Fibroblast of the aortic adventitia (primary cell): ENCODE results near the gene FANCF. TPM values are rescaled to one million over a fixed set of nuclear protein-coding genes. Genes with fewer than 3 reads are reported as not detected.
A peak's percentile ranks its signal among the peaks of the same experiment; 100 is the strongest.

ENCODE experiments used
- DNase-seq: peaks from one replicate; pipeline ENCODE4 v3.0.0-alpha.2; 2010; ENCODE audit warnings: low read depth
- H3K4me3 ChIP-seq: 2 replicates; pipeline ENCODE4 v1.5.1; 2011; ENCODE audit warnings: low read depth, mild to moderate bottlenecking, control low read depth, low read length, moderate library complexity
- total RNA-seq: library from RNA; depleted of rRNA; stranded (reverse); fragments of >200 nt; gene quantifications from 2 replicates; pipeline ENCODE4 v1.2.3, GENCODE V29; 2012; ENCODE audit warnings: low replicate concordance
- TF ChIP-seq, protein P1 (sequence below): IDR thresholded peaks from 2 replicates; pipeline ENCODE4 v1.5.1; 2011; ENCODE audit warnings: mild to moderate bottlenecking, low read length, control low read depth, inconsistent platforms; ENCODE audit not compliant: insufficient read depth

The FANCF gene, protein sequence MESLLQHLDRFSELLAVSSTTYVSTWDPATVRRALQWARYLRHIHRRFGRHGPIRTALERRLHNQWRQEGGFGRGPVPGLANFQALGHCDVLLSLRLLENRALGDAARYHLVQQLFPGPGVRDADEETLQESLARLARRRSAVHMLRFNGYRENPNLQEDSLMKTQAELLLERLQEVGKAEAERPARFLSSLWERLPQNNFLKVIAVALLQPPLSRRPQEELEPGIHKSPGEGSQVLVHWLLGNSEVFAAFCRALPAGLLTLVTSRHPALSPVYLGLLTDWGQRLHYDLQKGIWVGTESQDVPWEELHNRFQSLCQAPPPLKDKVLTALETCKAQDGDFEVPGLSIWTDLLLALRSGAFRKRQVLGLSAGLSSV
- total RNA-seq, result 8.9 and 12.8 TPM in 2 replicates

DNA sequence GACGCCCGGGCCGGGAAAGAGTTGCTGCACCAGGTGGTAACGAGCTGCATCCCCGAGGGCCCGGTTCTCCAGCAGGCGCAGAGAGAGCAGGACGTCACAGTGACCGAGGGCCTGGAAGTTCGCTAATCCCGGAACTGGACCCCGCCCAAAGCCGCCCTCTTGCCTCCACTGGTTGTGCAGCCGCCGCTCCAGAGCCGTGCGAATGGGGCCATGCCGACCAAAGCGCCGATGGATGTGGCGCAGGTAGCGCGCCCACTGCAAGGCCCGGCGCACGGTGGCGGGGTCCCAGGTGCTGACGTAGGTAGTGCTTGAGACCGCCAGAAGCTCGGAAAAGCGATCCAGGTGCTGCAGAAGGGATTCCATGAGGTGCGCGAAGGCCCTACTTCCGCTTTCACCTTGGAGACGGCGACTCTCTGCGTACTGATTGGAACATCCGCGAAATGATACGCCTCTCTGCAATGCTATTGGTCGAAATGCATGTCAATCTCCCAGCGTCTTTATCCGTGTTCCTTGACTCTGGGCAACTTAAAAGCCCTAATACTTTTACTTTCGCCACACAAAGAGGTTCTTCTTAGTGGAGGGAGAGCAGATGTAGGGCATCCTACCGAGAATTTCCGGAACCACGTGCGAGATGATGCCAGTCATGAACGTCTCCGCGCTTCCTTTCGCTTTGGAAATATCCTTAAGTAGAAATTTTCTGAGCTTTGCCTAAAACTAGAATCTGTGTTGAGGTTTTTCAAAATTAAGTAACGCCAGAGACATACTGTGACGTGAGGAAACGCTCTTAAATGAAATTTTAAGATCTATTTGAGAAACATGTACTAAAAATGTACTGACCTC, at the start of gene FANCF:
FANCF (minus strand) TSS at position 376 of the 840 bp plus-strand sequence; CDS start at position 363, 13 bp downstream.
- peak within 1 kb of the TSS; percentile 87 for H3K4me3 ChIP-seq
- TF ChIP-seq, protein P1, sequence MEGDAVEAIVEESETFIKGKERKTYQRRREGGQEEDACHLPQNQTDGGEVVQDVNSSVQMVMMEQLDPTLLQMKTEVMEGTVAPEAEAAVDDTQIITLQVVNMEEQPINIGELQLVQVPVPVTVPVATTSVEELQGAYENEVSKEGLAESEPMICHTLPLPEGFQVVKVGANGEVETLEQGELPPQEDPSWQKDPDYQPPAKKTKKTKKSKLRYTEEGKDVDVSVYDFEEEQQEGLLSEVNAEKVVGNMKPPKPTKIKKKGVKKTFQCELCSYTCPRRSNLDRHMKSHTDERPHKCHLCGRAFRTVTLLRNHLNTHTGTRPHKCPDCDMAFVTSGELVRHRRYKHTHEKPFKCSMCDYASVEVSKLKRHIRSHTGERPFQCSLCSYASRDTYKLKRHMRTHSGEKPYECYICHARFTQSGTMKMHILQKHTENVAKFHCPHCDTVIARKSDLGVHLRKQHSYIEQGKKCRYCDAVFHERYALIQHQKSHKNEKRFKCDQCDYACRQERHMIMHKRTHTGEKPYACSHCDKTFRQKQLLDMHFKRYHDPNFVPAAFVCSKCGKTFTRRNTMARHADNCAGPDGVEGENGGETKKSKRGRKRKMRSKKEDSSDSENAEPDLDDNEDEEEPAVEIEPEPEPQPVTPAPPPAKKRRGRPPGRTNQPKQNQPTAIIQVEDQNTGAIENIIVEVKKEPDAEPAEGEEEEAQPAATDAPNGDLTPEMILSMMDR, result no peak
- peak; percentile 100 for DNase-seq

DNA sequence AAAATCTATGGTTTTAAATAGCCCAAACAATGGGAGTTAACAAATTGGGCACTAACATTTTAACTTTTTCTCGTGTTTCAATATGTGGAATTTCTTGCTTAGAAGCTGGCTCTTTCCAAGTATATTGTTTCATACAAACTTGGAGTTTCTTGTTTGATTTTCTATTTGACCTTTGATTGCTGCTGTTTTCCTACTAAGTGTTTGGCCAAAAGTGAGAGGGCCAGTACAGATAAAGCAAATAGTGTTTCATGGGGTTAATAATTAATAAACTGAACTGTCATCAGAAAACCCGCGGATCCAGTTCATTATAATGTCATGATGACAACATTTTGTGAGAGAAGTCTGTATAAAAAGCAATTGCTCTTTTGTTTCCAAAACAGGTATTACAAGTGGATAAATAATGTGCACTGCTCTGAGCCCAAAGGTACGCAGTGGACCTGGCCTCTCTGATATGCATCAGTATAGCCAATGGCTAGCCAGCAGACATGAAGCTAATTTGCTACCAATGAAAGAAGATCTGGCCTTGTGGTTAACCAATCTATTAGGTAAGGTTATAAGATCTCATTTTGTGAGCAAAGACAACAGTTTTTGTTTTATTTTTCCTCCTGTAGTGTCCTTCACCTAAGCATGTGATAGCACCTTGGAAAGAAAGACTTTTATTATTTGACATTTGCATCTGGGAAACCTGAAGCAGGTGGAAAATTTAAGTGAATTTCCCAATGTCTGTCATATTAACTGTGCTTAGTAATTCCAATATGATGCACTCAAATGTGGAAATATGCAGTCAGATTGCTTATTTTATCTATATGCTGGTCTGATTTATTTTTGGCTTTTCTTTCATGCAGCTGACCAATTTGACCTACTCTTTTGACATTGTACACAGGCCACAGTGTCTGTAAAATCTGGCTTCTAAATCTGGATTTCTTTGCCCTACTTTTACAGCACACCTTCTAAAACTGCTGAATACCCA, 49.1 kb upstream of the FANCF start:
- TF ChIP-seq, protein P1, result no peak

DNA sequence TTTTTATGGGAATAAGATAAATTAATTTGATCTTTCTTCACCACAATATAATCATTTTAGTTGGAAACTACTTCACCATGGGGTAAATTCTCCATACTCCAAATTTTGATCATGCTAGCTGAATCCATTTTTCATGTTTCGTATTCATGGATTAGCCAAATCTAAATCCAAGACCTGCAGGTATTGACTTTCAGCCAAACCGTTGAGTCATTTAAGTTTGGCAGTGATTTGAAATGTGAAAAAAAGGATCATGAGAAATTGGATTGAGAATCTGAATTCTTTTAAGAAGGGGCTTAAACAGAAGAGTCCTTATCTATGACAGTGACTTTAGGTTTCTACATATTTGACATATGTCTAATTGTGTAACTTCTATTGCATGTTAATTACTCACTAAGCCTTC, 46.1 kb upstream of the FANCF start:
- DNase-seq, result peak; percentile 39
- TF ChIP-seq, protein P1, result no peak

More for the DNA sequence above, 49.1 kb upstream of the FANCF start:
- no peak overlapping the region for H3K4me3 ChIP-seq
- DNase-seq, result no peak

DNA sequence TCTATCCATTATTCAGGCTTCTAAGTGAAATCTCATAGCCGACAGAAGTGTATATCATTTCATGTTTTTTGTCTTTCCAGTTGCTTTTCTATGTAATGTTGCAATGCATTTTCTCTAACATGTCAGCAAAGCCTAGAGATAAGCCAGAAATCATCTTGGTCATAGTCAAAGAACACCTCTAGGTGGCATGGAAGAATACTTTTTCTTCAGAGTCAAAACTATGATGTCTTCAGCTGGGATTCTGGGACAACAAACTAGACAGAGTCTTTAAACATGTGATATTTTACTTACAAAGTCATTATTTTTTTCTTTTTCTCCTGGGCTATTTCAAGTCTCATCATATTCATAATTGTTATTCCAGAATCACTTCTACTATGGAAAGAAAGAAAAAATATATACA, 45.2 kb upstream of the FANCF start:
- peak; percentile 23 for DNase-seq
- TF ChIP-seq, protein P1, result peak; percentile 27
- no peak overlapping the region for H3K4me3 ChIP-seq

More for the DNA sequence above, 46.1 kb upstream of the FANCF start:
- no peak overlapping the region for H3K4me3 ChIP-seq

DNA sequence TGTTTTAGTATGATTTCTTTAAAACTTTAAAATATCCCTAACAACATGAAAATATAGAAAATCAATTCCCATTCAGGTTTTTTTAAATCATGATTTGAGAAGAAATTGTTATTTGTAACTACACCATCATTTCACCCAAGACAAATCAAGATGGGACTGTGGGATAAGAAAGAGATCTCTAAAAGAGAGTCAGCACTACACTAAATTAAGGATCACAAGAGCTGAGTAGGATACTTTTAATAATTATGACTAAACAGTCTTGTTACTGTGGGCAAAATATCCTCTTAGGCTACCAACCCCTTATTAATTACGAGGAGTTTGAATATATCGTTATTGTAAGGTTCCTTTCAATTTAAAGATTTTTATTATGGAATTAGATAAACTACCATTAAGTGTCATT, 43.7 kb upstream of the FANCF start:
- TF ChIP-seq, protein P1, result no peak
- no peak overlapping the region for H3K4me3 ChIP-seq
- no peak for DNase-seq
